ENCODE data around the gene RHEX. TPM values are rescaled to one million over a fixed set of nuclear protein-coding genes. Genes with fewer than 3 reads are reported as not detected.
A peak's percentile ranks its signal among the peaks of the same experiment; 100 is the strongest.
"Not testable (repeated sequence)": the region's sequence is repeated elsewhere in the genome, so short reads cannot be mapped to it uniquely, and the experiment has no call there.

Gene RHEX
- total and polyA plus RNA-seq, 2 of the 13 experiments (the other 11 are each of a cell fraction or from before 2014, with no cell fraction given): 1.4 to 2.7 TPM

GRCh38 chr1:206055069-206055625 lies 2.2 kb downstream of the RHEX start (continued):
- TF ChIP-seq ETV5 (CRISPR knock-in tag; IDR thresholded peaks at IDR 0.05; ENCODE audit: borderline replicate concordance) (peak; percentile 18; the same call in 1 of the 2 replicates), GLI4 (CRISPR knock-in tag; IDR thresholded peaks at IDR 0.05; ENCODE audit: borderline replicate concordance) (0 out of 2 replicates have a peak, but pooled peaks have one; percentile 33), SNAPC2 (CRISPR knock-in tag; IDR thresholded peaks at IDR 0.05) (peak; percentile 13; the same call in 1 of the 2 replicates), KDM5A (IDR thresholded peaks at IDR 0.05; ENCODE audit: borderline replicate concordance, low read length) (peak; percentile 32; the same call in 1 of the 2 replicates), KDM2A (CRISPR knock-in tag; IDR thresholded peaks at IDR 0.05; ENCODE audit: borderline replicate concordance, low read depth) (0 out of 2 replicates have a peak, but pooled peaks have one; percentile 7), SIN3A (IDR thresholded peaks at IDR 0.05; ENCODE audit: borderline replicate concordance, low read depth, low read length) (0 out of 2 replicates have a peak, but pooled peaks have one; percentile 16), KMT2A (CRISPR knock-in tag; IDR thresholded peaks at IDR 0.05) (0 out of 2 replicates have a peak, but pooled peaks have one; percentile 47), RARG (CRISPR knock-in tag; IDR thresholded peaks at IDR 0.05; ENCODE audit: low read depth) (0 out of 2 replicates have a peak, but pooled peaks have one; percentile 25), SNAI1 (CRISPR knock-in tag; IDR thresholded peaks at IDR 0.05; ENCODE audit: borderline replicate concordance) (0 out of 2 replicates have a peak, but pooled peaks have one; percentile 9), ZFX (CRISPR knock-in tag; IDR thresholded peaks at IDR 0.05; ENCODE audit: low read depth) (0 out of 2 replicates have a peak, but pooled peaks have one; percentile 14), ZSCAN22 (CRISPR knock-in tag; IDR thresholded peaks at IDR 0.05) (0 out of 2 replicates have a peak, but pooled peaks have one; percentile 9), MAZ (CRISPR knock-in tag; IDR thresholded peaks at IDR 0.05; ENCODE audit: low read depth) (0 out of 2 replicates have a peak, but pooled peaks have one; percentile 26)
- not testable (repeated sequence) for TF ChIP-seq MAZ (IDR thresholded peaks at IDR 0.05; ENCODE audit: borderline replicate concordance, low read depth, low read length)

Data from HepG2 (cell line).